Measurements from ENCODE around the gene SYCE3.
"Not testable (repeated sequence)": the region's sequence is repeated elsewhere in the genome, so short reads cannot be mapped to it uniquely, and the experiment has no call there.

The SYCE3 gene

GRCh38 chr22:50544078-50544745 is 18.5 kb downstream of the SYCE3 start:
- Histone ChIP-seq H3K9ac (no peak overlapping the region), H3K4me3 (ENCODE audit: low read depth, low read length) (peak overlapping the region; percentile 36), H3K79me2 (no peaks in the 10 kb centered on the region), H3K4me2 (ENCODE audit: low read length) (peak overlapping the region; percentile 71), H3K36me3 (ENCODE audit: control insufficient read depth, insufficient read depth, low read length) (no peaks in the 10 kb centered on the region), H3K9me3 (ENCODE audit: control insufficient read depth, low read length) (no peaks in the 10 kb centered on the region), H2AFZ (peak overlapping the region; percentile 65), H3K27me3 (ENCODE audit: control insufficient read depth, insufficient read depth, low read length) (no peaks in the 10 kb centered on the region), H3K4me1 (peaks cover 7% of the 10 kb centered on the region), H3K27ac (peak overlapping the region; percentile 86)
- TF ChIP-seq CTCF (IDR thresholded peaks at IDR 0.05): peak; percentile 66

- H3K27ac ChIP-seq: peak overlapping the region; percentile 53
These were observed 20.2 kb downstream of the SYCE3 start for GRCh38 chr22:50542416-50542927.

GRCh38 chr22:50541667-50542026 is 21.1 kb downstream of the SYCE3 start:
- H3K79me2 ChIP-seq; H3K4me2 ChIP-seq (ENCODE audit: low read length); H3K9ac ChIP-seq; H3K4me1 ChIP-seq; H3K4me3 ChIP-seq (ENCODE audit: low read depth, low read length); H3K9me3 ChIP-seq (ENCODE audit: control insufficient read depth, low read length); H3K36me3 ChIP-seq (ENCODE audit: control insufficient read depth, insufficient read depth, low read length); H2AFZ ChIP-seq; H3K27me3 ChIP-seq (ENCODE audit: control insufficient read depth, insufficient read depth, low read length): not testable (repeated sequence)
- H3K27ac ChIP-seq: peak overlapping the region; percentile 53

More at GRCh38 chr22:50542416-50542927, 20.2 kb downstream of the SYCE3 start:
- Histone ChIP-seq H3K27me3 (ENCODE audit: control insufficient read depth, insufficient read depth, low read length) (no peaks in the 10 kb centered on the region), H3K4me2 (ENCODE audit: low read length) (no peak overlapping the region), H3K4me1 (peaks cover 7% of the 10 kb centered on the region), H2AFZ (no peak overlapping the region), H3K9ac (no peak overlapping the region), H3K36me3 (ENCODE audit: control insufficient read depth, insufficient read depth, low read length) (no peaks in the 10 kb centered on the region), H3K4me3 (ENCODE audit: low read depth, low read length) (no peak overlapping the region), H3K79me2 (no peaks in the 10 kb centered on the region), H3K9me3 (ENCODE audit: control insufficient read depth, low read length) (no peaks in the 10 kb centered on the region)
- TF ChIP-seq CTCF (IDR thresholded peaks at IDR 0.05): no peak

GRCh38 chr22:50540381-50540780 is 22.3 kb downstream of the SYCE3 start:
- Histone ChIP-seq H3K9me3 (ENCODE audit: control insufficient read depth, low read length) (no peaks in the 10 kb centered on the region), H3K36me3 (ENCODE audit: control insufficient read depth, insufficient read depth, low read length) (no peaks in the 10 kb centered on the region), H3K27me3 (ENCODE audit: control insufficient read depth, insufficient read depth, low read length) (no peaks in the 10 kb centered on the region), H3K27ac (peak overlapping the region; percentile 87), H3K79me2 (no peaks in the 10 kb centered on the region), H3K4me3 (ENCODE audit: low read depth, low read length) (no peak overlapping the region), H3K4me1 (peaks cover 3% of the 10 kb centered on the region), H2AFZ (no peak overlapping the region), H3K9ac (no peak overlapping the region), H3K4me2 (ENCODE audit: low read length) (no peak overlapping the region)
- TF ChIP-seq CTCF (IDR thresholded peaks at IDR 0.05): no peak

- no peaks in the 10 kb centered on the region for H3K27me3 ChIP-seq (ENCODE audit: control insufficient read depth, insufficient read depth, low read length)
- H3K9me3 ChIP-seq (ENCODE audit: control insufficient read depth, low read length): no peaks in the 10 kb centered on the region
- peak overlapping the region; percentile 39 for H3K27ac ChIP-seq
- no peak overlapping the region for H3K4me2 ChIP-seq (ENCODE audit: low read length)
- H2AFZ ChIP-seq: no peak overlapping the region
- H3K36me3 ChIP-seq (ENCODE audit: control insufficient read depth, insufficient read depth, low read length): no peaks in the 10 kb centered on the region
- H3K9ac ChIP-seq: no peak overlapping the region
- peaks cover 4% of the 10 kb centered on the region for H3K4me1 ChIP-seq
- no peaks in the 10 kb centered on the region for H3K79me2 ChIP-seq
- no peak overlapping the region for H3K4me3 ChIP-seq (ENCODE audit: low read depth, low read length)
- TF ChIP-seq CTCF (IDR thresholded peaks at IDR 0.05): no peak
These were observed 25.0 kb downstream of the SYCE3 start for GRCh38 chr22:50537765-50538164.
